Measurements from ENCODE around the gene NECAB3. TPM values are rescaled to one million over a fixed set of nuclear protein-coding genes. Genes with fewer than 3 reads are reported as not detected.

NECAB3 gene
- total and polyA plus RNA-seq, 2 of the 4 experiments (the other 2 are of a cell fraction) = 8.6 to 28.4 TPM

- H4K5ac ChIP-seq (ENCODE audit: low read depth, low read length) = no peak overlapping the region
- no peak overlapping the region for H3K9ac ChIP-seq (ENCODE audit: low read depth, low read length)
- no peaks in the 10 kb centered on the region for H3K9me3 ChIP-seq (ENCODE audit: control insufficient read depth, insufficient read depth, low read length)
- H2BK120ac ChIP-seq (ENCODE audit: low read depth, low read length) = no peak overlapping the region
- H3K27me3 ChIP-seq (ENCODE audit: control insufficient read depth, insufficient read depth, low read length) = no peaks in the 10 kb centered on the region
- H3K4ac ChIP-seq (ENCODE audit: low read depth, low read length) = no peak overlapping the region
- H2BK5ac ChIP-seq (ENCODE audit: low read depth, low read length, poor library complexity, severe bottlenecking) = no peak overlapping the region
- H2AK5ac ChIP-seq (ENCODE audit: low read depth, low read length) = no peak overlapping the region
- no peak overlapping the region for H3K4me2 ChIP-seq (ENCODE audit: low read depth, low read length)
- no peak overlapping the region for H3K4me3 ChIP-seq (ENCODE audit: insufficient read depth, low read depth, low read length)
- POLR2A ChIA-PET (ENCODE audit: unreplicated experiment) = no interaction called here
- intact Hi-C loops (cut with micrococcal nuclease) (no loop called here), in situ Hi-C loops (cut with MboI; ENCODE audit: low sequenced_read_pairs) (no loop called here), dilution Hi-C loops (cut with HindIII; ENCODE audit: low sequenced_read_pairs, unreplicated experiment) (no loop called here)
- H3K14ac ChIP-seq (replicated peaks; ENCODE audit: low read depth, low read length) = no peak overlapping the region
- CTCF ChIA-PET = no interaction called here
- H3K27ac ChIP-seq (ENCODE audit: insufficient read depth, low read length) = no peak overlapping the region
- H4K20me1 ChIP-seq (ENCODE audit: insufficient read depth, low read length) = no peaks in the 10 kb centered on the region; the same call in 1 of the 2 replicates
- H3K79me1 ChIP-seq (ENCODE audit: low read depth in 1 of 2, low read length in 2 of 2) = 0 out of 4 replicates have a peak, but pooled peaks cover 0 to 2% of the 10 kb centered on the region in 2 experiments
- no peak overlapping the region for H2BK15ac ChIP-seq (ENCODE audit: low read depth, low read length)
- no CpG with 5 or more reads among the region's 11 CpGs for WGBS, 2 experiments (ENCODE audit: extremely low coverage in 2 of 2, insufficient read length in 1 of 2)
- 0 out of 2 replicates have a peak, but pooled peaks cover 8% of the 10 kb centered on the region for H3K9me1 ChIP-seq (ENCODE audit: insufficient read depth, low read length)
- no peak overlapping the region for H4K91ac ChIP-seq (ENCODE audit: insufficient read depth, low read depth, low read length)
- H2BK20ac ChIP-seq (ENCODE audit: low read depth, low read length) = no peak overlapping the region
- peaks cover 6% of the 10 kb centered on the region; the same call in 1 of the 2 replicates for H3K36me3 ChIP-seq (ENCODE audit: control insufficient read depth, insufficient read depth, low read length)
- H3K56ac ChIP-seq (ENCODE audit: extremely low read depth, insufficient read depth, low read length) = no peak overlapping the region
- ATAC-seq (ENCODE audit: low read depth) (no peak), DNase-seq (no peak)
- H3K18ac ChIP-seq (ENCODE audit: low read depth, low read length) = no peak overlapping the region
- H3K23ac ChIP-seq (ENCODE audit: low read depth, low read length) = no peak overlapping the region
- H4K8ac ChIP-seq (ENCODE audit: low read depth in 2 of 2, low read length in 2 of 2) = no peak overlapping the region
- no TSS peak for BruUV-seq (replicated peaks)
- H3K4me1 ChIP-seq (ENCODE audit: control insufficient read depth, insufficient read depth, low read length) = no peaks in the 10 kb centered on the region
- no peak for TF ChIP-seq NFE2L2 (IDR thresholded peaks at IDR 0.05; ENCODE audit: low read depth, low read length)
- no peak for TF ChIP-seq CHD1 (IDR thresholded peaks at IDR 0.05; ENCODE audit: low read depth, low read length)
- TF ChIP-seq RAD21 (IDR thresholded peaks at IDR 0.05; ENCODE audit: low read length) = no peak
- no peak for TF ChIP-seq RCOR1 (IDR thresholded peaks at IDR 0.05; ENCODE audit: insufficient replicate concordance, low read length)
- no peak for TF ChIP-seq MXI1 (IDR thresholded peaks at IDR 0.05; ENCODE audit: borderline replicate concordance, low read depth, low read length)
- no peak for TF ChIP-seq ELK1 (IDR thresholded peaks at IDR 0.05; ENCODE audit: borderline replicate concordance, low read depth, low read length)
- TF ChIP-seq CEBPB (IDR thresholded peaks at IDR 0.05; ENCODE audit: low read depth, low read length) = no peak
- TF ChIP-seq FOS (IDR thresholded peaks at IDR 0.05; ENCODE audit: low read depth, low read length) = no peak
- no peak for TF ChIP-seq RFX5 (IDR thresholded peaks at IDR 0.05; ENCODE audit: low read depth, low read length)
- TF ChIP-seq POLR2A (IDR thresholded peaks at IDR 0.05; ENCODE audit: low read depth, low read length) = no peak
- no peak for TF ChIP-seq BHLHE40 (IDR thresholded peaks at IDR 0.05; ENCODE audit: low read depth, low read length)
- no peak for TF ChIP-seq USF2 (IDR thresholded peaks at IDR 0.05; ENCODE audit: low read depth, low read length)
- no peak for TF ChIP-seq SMC3 (IDR thresholded peaks at IDR 0.05; ENCODE audit: low read depth, low read length)
- TF ChIP-seq MAFK (IDR thresholded peaks at IDR 0.05; ENCODE audit: low read depth, low read length) = no peak
- no peak for TF ChIP-seq CTCF (conservative IDR thresholded peaks at IDR 0.05; ENCODE audit: low read depth, low read length)
- TF ChIP-seq MAZ (IDR thresholded peaks at IDR 0.05; ENCODE audit: borderline replicate concordance, low read depth, low read length) = no peak
- no peak overlapping the region for H2AK9ac ChIP-seq (replicated peaks; ENCODE audit: low read depth, low read length, poor library complexity)
- no peak overlapping the region for H2AFZ ChIP-seq (replicated peaks; ENCODE audit: low read length, poor library complexity)
These were observed 33.4 kb upstream of the NECAB3 start for GRCh38 chr20:33707668-33708067.

Data from IMR-90 (cell line).